H1 (cell line): ENCODE results near the gene COL6A3. TPM values are rescaled to one million over a fixed set of nuclear protein-coding genes. Genes with fewer than 3 reads are reported as not detected.

Experiments used
- CTCF ChIA-PET: fragments of 300-600 bp; sonication (Branson Sonifier 250); formaldehyde crosslinking; loops from one replicate; lab custom pipeline; 2021; ENCODE audit not compliant: partially characterized antibody; lab: Charles Lee
- POLR2A ChIA-PET: fragments of 300-600 bp; sonication (Branson Sonifier 250); formaldehyde crosslinking; loops from one replicate; lab custom pipeline; 2021; ENCODE audit warnings: inconsistent platforms; ENCODE audit not compliant: partially characterized antibody; lab: Charles Lee
- DNase-seq, 2 experiments: peaks; one replicate each; pipeline versions ENCODE4 v3.0.0 to v3.0.0-alpha.2; 2010 to 2022; ENCODE audit warnings: low spot score in 2 of 2, low read depth in 1 of 2, mixed read lengths in 1 of 2
- FAIRE-seq: peaks from 2 replicates; lab custom pipeline; 2011; peaks lifted over from hg19 to GRCh38; lab: Jason Lieb, UNC
- H2AFZ ChIP-seq: 2 replicates; pipeline ENCODE4 v1.8.1; 2012; ENCODE audit warnings: low read length, inconsistent platforms
- H2AK5ac ChIP-seq: 2 replicates; pipeline ENCODE4 v1.6.1; 2013; ENCODE audit warnings: low read depth, low read length
- H2BK120ac ChIP-seq: replicated peaks from 2 replicates; pipeline ENCODE3; 2013; ENCODE audit warnings: low read depth, low read length, inconsistent platforms
- H2BK12ac ChIP-seq: 2 replicates; pipeline ENCODE4 v1.6.1; 2013; ENCODE audit warnings: low read depth, low read length
- H2BK15ac ChIP-seq: 2 replicates; pipeline ENCODE4 v1.6.1; 2013; ENCODE audit warnings: low read length
- H2BK20ac ChIP-seq: 2 replicates; pipeline ENCODE4 v1.6.1; 2013; ENCODE audit warnings: low read length
- H2BK5ac ChIP-seq: 2 replicates; pipeline ENCODE4 v1.6.1; 2013; ENCODE audit warnings: low read depth, low read length
- H3K14ac ChIP-seq: 2 replicates; pipeline ENCODE4 v1.6.1; 2013; ENCODE audit warnings: inconsistent platforms; ENCODE audit not compliant: insufficient read length
- H3K18ac ChIP-seq: 2 replicates; pipeline ENCODE4 v1.6.1; 2013; ENCODE audit warnings: low read length; ENCODE audit errors: extremely low read depth
- H3K23ac ChIP-seq: 2 replicates; pipeline ENCODE4 v1.6.1; 2013; ENCODE audit warnings: inconsistent platforms; ENCODE audit not compliant: insufficient read length
- H3K23me2 ChIP-seq: 2 replicates; pipeline ENCODE4 v1.6.1; 2013; ENCODE audit warnings: low read depth, low read length
- H3K27ac ChIP-seq: 2 replicates; pipeline ENCODE4 v1.6.1; 2011; ENCODE audit warnings: low read depth, low read length, inconsistent platforms
- H3K27me3 ChIP-seq, 4 experiments: replicated peaks in 1 of 4; 1 replicate in 1 of 4; 2 replicates in 3 of 4; pipeline versions ENCODE4 v1.6.1 to v1.8.1; 2011 to 2013; ENCODE audit warnings: low read length in 3 of 4, mild to moderate bottlenecking in 3 of 4, inconsistent platforms in 2 of 4, mixed read lengths in 2 of 4, moderate library complexity in 1 of 4; ENCODE audit not compliant: control insufficient read depth in 3 of 4, insufficient read depth in 3 of 4; ENCODE audit errors: extremely low read depth in 1 of 4
- H3K36me3 ChIP-seq, 4 experiments: 2 replicates each; pipeline versions ENCODE4 v1.6.1 to v1.8.1; 2011 to 2013; ENCODE audit warnings: mild to moderate bottlenecking in 4 of 4, low read length in 3 of 4, moderate library complexity in 2 of 4, control low read depth in 1 of 4, inconsistent platforms in 1 of 4; ENCODE audit not compliant: insufficient read depth in 4 of 4, control insufficient read depth in 2 of 4
- H3K4ac ChIP-seq: replicated peaks from 2 replicates; pipeline ENCODE3; 2013; ENCODE audit warnings: low read length, low read depth, mixed read lengths, inconsistent platforms; ENCODE audit not compliant: insufficient read length
- H3K4me1 ChIP-seq, 4 experiments: replicated peaks in 1 of 4; 1 replicate in 1 of 4; 2 replicates in 3 of 4; pipeline versions ENCODE4 v1.6.1 to v1.8.1; 2011 to 2013; ENCODE audit warnings: low read length in 3 of 4, inconsistent platforms in 2 of 4, mixed read lengths in 1 of 4; ENCODE audit not compliant: insufficient read depth in 4 of 4, control insufficient read depth in 3 of 4
- H3K4me2 ChIP-seq, 2 experiments: 2 replicates each; pipeline versions ENCODE4 v1.6.1 to v1.8.1; 2011 to 2013; ENCODE audit warnings: low read depth in 2 of 2, low read length in 2 of 2, control low read depth in 1 of 2, inconsistent platforms in 1 of 2, mild to moderate bottlenecking in 1 of 2; ENCODE audit not compliant: insufficient read depth in 1 of 2
- H3K4me3 ChIP-seq, 4 experiments: fragments of 200-600, 300-600 bp in 1 of 4; sonication (generic), shearing (Covaris generic), sonication (Bioruptor Twin) in 1 of 4; 2 replicates each; pipeline versions ENCODE4 v1.5.1 to v1.8.1; 2011 to 2016; ENCODE audit warnings: low read length in 4 of 4, low read depth in 3 of 4, control low read depth in 2 of 4, inconsistent platforms in 2 of 4, mild to moderate bottlenecking in 2 of 4, mixed read lengths in 1 of 4, moderate library complexity in 1 of 4; ENCODE audit not compliant: insufficient read depth in 2 of 4; ENCODE audit errors: extremely low read depth in 1 of 4
- H3K56ac ChIP-seq: replicated peaks from 2 replicates; pipeline ENCODE3; 2013; ENCODE audit warnings: low read depth, mild to moderate bottlenecking, mixed read lengths, low read length, inconsistent platforms; ENCODE audit not compliant: insufficient read length
- H3K79me1 ChIP-seq: 2 replicates; pipeline ENCODE4 v1.6.1; 2013; ENCODE audit warnings: low read depth, low read length, control low read depth
- H3K79me2 ChIP-seq, 2 experiments: 2 replicates each; pipeline versions ENCODE4 v1.6.1 to v1.8.1; 2012 to 2013; ENCODE audit warnings: low read length in 2 of 2, mild to moderate bottlenecking in 2 of 2, inconsistent platforms in 1 of 2; ENCODE audit not compliant: insufficient read depth in 2 of 2, control insufficient read depth in 1 of 2
- H3K9ac ChIP-seq, 4 experiments: replicated peaks in 1 of 4; 1 replicate in 1 of 4; 2 replicates in 3 of 4; pipeline versions ENCODE4 v1.6.1 to v1.8.1; 2011 to 2013; ENCODE audit warnings: low read depth in 3 of 4, low read length in 3 of 4, control low read depth in 2 of 4, mild to moderate bottlenecking in 2 of 4, moderate library complexity in 2 of 4, inconsistent platforms in 1 of 4; ENCODE audit errors: extremely low read depth in 1 of 4
- H3K9me3 ChIP-seq, 2 experiments: 2 replicates each; pipeline versions ENCODE4 v1.6.1 to v1.8.1; 2012 to 2013; ENCODE audit warnings: mild to moderate bottlenecking in 2 of 2, moderate library complexity in 2 of 2, control low read depth in 1 of 2, inconsistent platforms in 1 of 2, low read depth in 1 of 2, low read length in 1 of 2, mixed read lengths in 1 of 2; ENCODE audit not compliant: insufficient read depth in 2 of 2
- H4K20me1 ChIP-seq, 2 experiments: replicated peaks in 1 of 2; 2 replicates each; pipeline versions ENCODE3 to v1.8.1; 2011 to 2013; ENCODE audit warnings: inconsistent platforms in 2 of 2, low read length in 2 of 2, mild to moderate bottlenecking in 1 of 2; ENCODE audit not compliant: insufficient read depth in 2 of 2, control insufficient read depth in 1 of 2
- H4K5ac ChIP-seq: 2 replicates; pipeline ENCODE4 v1.6.1; 2013; ENCODE audit warnings: low read length, low read depth, mixed read lengths, inconsistent platforms; ENCODE audit not compliant: insufficient read length
- H4K8ac ChIP-seq: 2 replicates; pipeline ENCODE4 v1.8.0; 2013; ENCODE audit warnings: mild to moderate bottlenecking, moderate library complexity, low read length, inconsistent platforms; ENCODE audit not compliant: insufficient read depth; ENCODE audit errors: extremely low read depth
- H4K91ac ChIP-seq: replicated peaks from 2 replicates; pipeline ENCODE3; 2013; ENCODE audit warnings: low read length, mixed read lengths, inconsistent platforms; ENCODE audit not compliant: insufficient read length
- ASH2L ChIP-seq: fragments of 200-600, 300-600 bp; sonication (generic); IDR thresholded peaks from one replicate; pipeline ENCODE4 v1.7.1; 2017; ENCODE audit warnings: low read length
- BACH1 ChIP-seq: IDR thresholded peaks from 2 replicates; pipeline ENCODE4 v1.6.1; 2012; ENCODE audit warnings: low read length, improper control_type of control experiment
- CHD1 ChIP-seq: IDR thresholded peaks from 2 replicates; pipeline ENCODE4 v1.6.1; 2012; ENCODE audit warnings: low read depth, low read length, improper control_type of control experiment
- EGR1 ChIP-seq: IDR thresholded peaks from 2 replicates; pipeline ENCODE4 v1.6.1; 2011; ENCODE audit warnings: low read depth, low read length, borderline replicate concordance
- FOSL1 ChIP-seq: IDR thresholded peaks from 2 replicates; pipeline ENCODE4 v1.6.1; 2011; ENCODE audit warnings: mild to moderate bottlenecking, low read depth, low read length, moderate library complexity; ENCODE audit not compliant: insufficient read depth
- HDAC6 ChIP-seq: IDR thresholded peaks from one replicate; pipeline ENCODE4 v1.7.1; 2012; ENCODE audit warnings: low read depth, mild to moderate bottlenecking, inconsistent platforms, low read length, moderate library complexity
- PHF8 ChIP-seq: fragments of 200-600 bp; sonication (generic); conservative IDR thresholded peaks from 2 replicates; pipeline ENCODE4 v1.7.1; 2012; ENCODE audit warnings: low read depth, mild to moderate bottlenecking, inconsistent platforms, low read length, moderate library complexity
- SIN3A ChIP-seq, 2 experiments: IDR thresholded peaks in 1 of 2; conservative IDR thresholded peaks in 1 of 2; 2 replicates each; pipeline ENCODE4 v1.6.1; 2011 to 2012; ENCODE audit warnings: low read length in 2 of 2, improper control_type of control experiment in 1 of 2, low read depth in 1 of 2, mild to moderate bottlenecking in 1 of 2
- TBP ChIP-seq: IDR thresholded peaks from 2 replicates; pipeline ENCODE4 v1.6.1; 2011; ENCODE audit warnings: low read depth, low read length, improper control_type of control experiment
- YY1 ChIP-seq: IDR thresholded peaks from 2 replicates; pipeline ENCODE4 v1.6.1; 2011; ENCODE audit warnings: low read depth, mild to moderate bottlenecking, low read length
- ZNF274 ChIP-seq: IDR thresholded peaks from 2 replicates; pipeline ENCODE4 v1.7.0; 2012; ENCODE audit warnings: low read length, borderline replicate concordance; ENCODE audit errors: extremely low read depth
- WGBS, 2 experiments: shearing (Covaris generic) in 1 of 2; methylation state at CpG; one replicate each; pipeline versions ENCODE4 v1.1.6 to v1.1.7; 2013 to 2015; ENCODE audit warnings: low lambda C conversion rate in 2 of 2, mixed read lengths in 2 of 2, inconsistent platforms in 1 of 2, low coverage in 1 of 2, missing lambda C conversion rate in 1 of 2; ENCODE audit not compliant: insufficient replicate concordance in 2 of 2, insufficient coverage in 1 of 2, insufficient read length in 1 of 2; ENCODE audit errors: extremely low coverage in 1 of 2, missing lambda C conversion rate in 1 of 2; 5-methylcytosine and 5-hydroxymethylcytosine counted together
- polyA plus RNA-seq, 7 experiments: library from polyadenylated mRNA; depleted of rRNA in 3 of 7; stranded (reverse) in 5 of 7; unstranded in 2 of 7; fragments of >200 nt in 5 of 7; fragments of 200-250 nt in 2 of 7; gene quantifications; 1 replicate in 5 of 7; 2 replicates in 1 of 7; 4 replicates in 1 of 7; pipeline versions ENCODE4 v1.2.1 to v1.2.3, GENCODE V29; 2011 to 2013; ENCODE audit warnings: missing spikeins in 2 of 7, mixed read lengths in 2 of 7
- total RNA-seq: library from RNA; stranded (reverse); fragmentation: NEBNext Ultra II Directional; extraction: Animal tissue kit (Norgen Biotek cat#: 25700); gene quantifications from 2 replicates; pipeline ENCODE4 v1.2.1, GENCODE V29; 2021
- TF ChIP-seq, protein P1 (sequence below): IDR thresholded peaks from 2 replicates; pipeline ENCODE4 v1.6.1; 2011; ENCODE audit warnings: low read depth, mild to moderate bottlenecking, low read length; ENCODE audit not compliant: insufficient read depth

The COL6A3 gene
- total and polyA plus RNA-seq, 2 of the 8 experiments (the other 6 are each of a cell fraction or from before 2014, with no cell fraction given) = 1.2 to 3.4 TPM

DNA sequence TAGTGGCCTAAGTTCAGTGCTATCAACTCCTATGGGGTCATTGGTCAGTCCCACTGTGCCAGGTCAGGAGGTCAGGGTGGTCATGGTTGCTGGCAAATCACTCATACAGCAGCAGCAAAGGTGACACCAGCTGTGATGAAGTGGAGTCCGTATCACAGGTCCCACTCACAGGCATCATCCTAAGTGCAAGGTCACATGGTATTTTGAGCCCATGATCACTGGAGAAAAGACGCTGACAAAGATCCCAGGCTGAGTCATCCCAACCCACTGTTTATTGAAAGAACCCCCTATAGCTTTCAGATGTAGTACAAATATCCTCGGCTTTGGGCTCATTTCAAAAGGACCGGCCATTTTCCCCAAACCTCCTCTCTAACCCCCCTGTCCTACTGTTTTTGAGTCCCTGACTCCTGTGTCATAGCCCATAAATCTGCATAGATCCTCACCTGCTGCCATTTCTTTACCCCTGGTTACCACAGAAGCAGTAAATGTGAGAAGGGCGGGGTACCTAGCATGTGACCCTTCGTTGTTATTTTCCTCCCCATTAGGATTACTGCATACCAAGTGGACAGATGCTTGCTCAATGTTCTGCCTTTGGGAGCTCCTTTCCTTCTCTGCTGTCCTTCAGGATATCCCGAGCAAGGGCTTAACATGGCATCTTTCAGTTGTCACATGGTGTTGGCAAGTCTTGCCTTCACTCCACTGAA is 107.7 kb downstream of the COL6A3 start:
- Histone ChIP-seq H4K5ac (no peak overlapping the region), H3K4me2 (no peak overlapping the region), H3K23ac (no peak overlapping the region), H2BK20ac (no peak overlapping the region), H2BK15ac (no peak overlapping the region), H4K8ac (no peak overlapping the region), H3K36me3 (no peaks in the 10 kb centered on the region), H3K18ac (no peak overlapping the region), H2BK5ac (no peak overlapping the region), H4K20me1 (no peaks in the 10 kb centered on the region), H3K9ac (no peak overlapping the region), H3K79me1 (no peaks in the 10 kb centered on the region), H3K9me3 (peaks cover 16% of the 10 kb centered on the region in 2 experiments), H3K56ac (no peak overlapping the region), H3K23me2 (no peaks in the 10 kb centered on the region), H3K4ac (no peak overlapping the region), H3K14ac (no peak overlapping the region), H3K4me3 (no peak overlapping the region), H2BK12ac (no peak overlapping the region), H3K79me2 (no peaks in the 10 kb centered on the region), H2BK120ac (no peak overlapping the region), H3K27me3 (0 out of 7 replicates have a peak, but pooled peaks cover 0 to 2% (median 0%) of the 10 kb centered on the region in 4 experiments), H2AK5ac (no peak overlapping the region), H3K4me1 (no peaks in the 10 kb centered on the region), H4K91ac (no peak overlapping the region), H3K27ac (no peak overlapping the region), H2AFZ (0 out of 2 replicates have a peak overlapping the region, but pooled peaks have one; percentile 41)
- DNase-seq (no peak), FAIRE-seq (no peak)
- WGBS, 2 experiments = 89% methylated on average over 7 of the region's 7 CpGs; no CpG with 5 or more reads in 1 of the 2 experiments
- POLR2A ChIA-PET = interaction anchor here (1.2 kb wide), 1 partner anchor 11 kb away, joined by 5 read pairs; no protein-coding TSS in a partner anchor
- CTCF ChIA-PET = interaction anchor here (1.0 to 1.2 kb wide), 4 partner anchors 9 to 152 kb away, joined by 3 to 4 read pairs (median 3); no protein-coding TSS in a partner anchor
- TF ChIP-seq ASH2L (no peak), FOSL1 (no peak), HDAC6 (no peak), TBP (no peak), EGR1 (no peak), BACH1 (no peak), CHD1 (no peak), YY1 (no peak), SIN3A (conservative IDR thresholded peaks at IDR 0.05 in 1 of 2, IDR thresholded peaks at IDR 0.05 in 1 of 2; ENCODE audit: low read depth in 1 of 2, low read length in 2 of 2) (no peak), ZNF274 (no peak), PHF8 (no peak)
- TF ChIP-seq, protein P1, sequence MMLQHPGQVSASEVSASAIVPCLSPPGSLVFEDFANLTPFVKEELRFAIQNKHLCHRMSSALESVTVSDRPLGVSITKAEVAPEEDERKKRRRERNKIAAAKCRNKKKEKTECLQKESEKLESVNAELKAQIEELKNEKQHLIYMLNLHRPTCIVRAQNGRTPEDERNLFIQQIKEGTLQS = no peak
